ELF-1 (cell line): ENCODE results near the gene NAGLU.
"Not testable (repeated sequence)": the region's sequence is repeated elsewhere in the genome, so short reads cannot be mapped to it uniquely, and the experiment has no call there.

ENCODE experiments used
- DNase-seq: peaks from one replicate; pipeline ENCODE4 v3.0.0-alpha.2; 2016; ENCODE audit warnings: low read depth, low spot score

The NAGLU gene

GRCh38 chr17:42521036-42521435 lies 15.0 kb upstream of the NAGLU start:
- no peak for DNase-seq

GRCh38 chr17:42521666-42522262 lies 14.3 kb upstream of the NAGLU start:
- DNase-seq, result no peak

- DNase-seq, result no peak
Measured at GRCh38 chr17:42522263-42522790, 13.7 kb upstream of the NAGLU start.

- DNase-seq, result no peak
Measured at GRCh38 chr17:42522798-42523278, 13.2 kb upstream of the NAGLU start.

- no peak for DNase-seq
Measured at GRCh38 chr17:42525221-42525620, 10.8 kb upstream of the NAGLU start.

GRCh38 chr17:42526031-42526444 lies 10.0 kb upstream of the NAGLU start:
- no peak for DNase-seq

GRCh38 chr17:42527932-42528331 lies 8.1 kb upstream of the NAGLU start:
- DNase-seq, result no peak

- DNase-seq, result no peak
Measured at GRCh38 chr17:42529061-42529460, 7.0 kb upstream of the NAGLU start.

GRCh38 chr17:42530952-42531454 lies 5.0 kb upstream of the NAGLU start:
- no peak for DNase-seq

- peak; percentile 90 for DNase-seq
Measured at GRCh38 chr17:42531455-42532354, 4.3 kb upstream of the NAGLU start.

GRCh38 chr17:42535155-42536047 lies 640 bp upstream of the NAGLU start:
- no peak for DNase-seq

GRCh38 chr17:42536372-42537155 lies 523 bp downstream of the NAGLU start:
- peak; percentile 85 for DNase-seq

GRCh38 chr17:42537156-42537805 lies 1.2 kb downstream of the NAGLU start:
- DNase-seq, result no peak

GRCh38 chr17:42537826-42538451 lies 1.9 kb downstream of the NAGLU start:
- DNase-seq, result no peak

GRCh38 chr17:42538482-42538881 lies 2.4 kb downstream of the NAGLU start:
- DNase-seq, result no peak

GRCh38 chr17:42540558-42540957 lies 4.5 kb downstream of the NAGLU start:
- not testable (repeated sequence) for DNase-seq

- DNase-seq, result no peak
Measured at GRCh38 chr17:42541041-42541833, 5.2 kb downstream of the NAGLU start.

GRCh38 chr17:42543190-42544079 lies 7.4 kb downstream of the NAGLU start:
- no peak for DNase-seq
